ENCODE data around the gene SLC39A6. TPM values are rescaled to one million over a fixed set of nuclear protein-coding genes. Genes with fewer than 3 reads are reported as not detected.

The SLC39A6 gene
- total RNA-seq, 1 experiment from 2014 or later = 20.3 TPM

- ChIA-PET POLR2A (ENCODE audit: unreplicated experiment) (no interaction called here), CTCF (no interaction called here)
- H3K4me2 ChIP-seq = no peak overlapping the region
- no peaks in the 10 kb centered on the region for H4K20me1 ChIP-seq (ENCODE audit: insufficient read depth)
- no peak overlapping the region for H3K4me3 ChIP-seq
- H3K79me2 ChIP-seq (ENCODE audit: low read depth) = no peaks in the 10 kb centered on the region
- H3K27ac ChIP-seq = no peak overlapping the region
- no peak for TF ChIP-seq CTCF (conservative IDR thresholded peaks at IDR 0.05)
- H3K9me2 ChIP-seq (ENCODE audit: insufficient read depth) = no peaks in the 10 kb centered on the region
- no peaks in the 10 kb centered on the region for H3K9me3 ChIP-seq (ENCODE audit: insufficient read depth, low read depth)
- H3K4me1 ChIP-seq (replicated peaks; ENCODE audit: insufficient read depth) = no peaks in the 10 kb centered on the region
- H2AFZ ChIP-seq = no peak overlapping the region
- intact Hi-C loops (cut with micrococcal nuclease; ENCODE audit: unreplicated experiment) = no loop called here
- no peaks in the 10 kb centered on the region for H3K27me3 ChIP-seq (ENCODE audit: insufficient read depth, low read depth)
- no peak for DNase-seq
- H3F3A ChIP-seq (ENCODE audit: insufficient read depth, low read depth) = no peaks in the 10 kb centered on the region
- no TSS peak for BruUV-seq (replicated peaks)
- peaks cover 2% of the 10 kb centered on the region; the same call in 1 of the 2 replicates for H3K36me3 ChIP-seq (ENCODE audit: low read depth)
Measured at GRCh38 chr18:36158266-36158867, 29.2 kb upstream of the SLC39A6 start.

GRCh38 chr18:36157441-36157840 lies 28.3 kb upstream of the SLC39A6 start:
- no peak for TF ChIP-seq CTCF (conservative IDR thresholded peaks at IDR 0.05)
- no peak for TF ChIP-seq EZH2 (IDR thresholded peaks at IDR 0.05; ENCODE audit: low read depth)
- H3K9me2 ChIP-seq (ENCODE audit: insufficient read depth) = no peaks in the 10 kb centered on the region
- no peak overlapping the region for H3K4me3 ChIP-seq
- H3K36me3 ChIP-seq (ENCODE audit: low read depth) = no peaks in the 10 kb centered on the region
- no peaks in the 10 kb centered on the region for H3K79me2 ChIP-seq (ENCODE audit: low read depth)
- H3K9me3 ChIP-seq (ENCODE audit: insufficient read depth, low read depth) = no peaks in the 10 kb centered on the region
- no peaks in the 10 kb centered on the region for H3F3A ChIP-seq (ENCODE audit: insufficient read depth, low read depth)
- POLR2A ChIA-PET (ENCODE audit: unreplicated experiment) = no interaction called here
- no TSS peak for BruUV-seq (replicated peaks)
- no peaks in the 10 kb centered on the region for H3K4me1 ChIP-seq (replicated peaks; ENCODE audit: insufficient read depth)
- intact Hi-C loops (cut with micrococcal nuclease; ENCODE audit: unreplicated experiment) = no loop called here
- H3K27ac ChIP-seq = no peak overlapping the region
- no peaks in the 10 kb centered on the region for H3K27me3 ChIP-seq (ENCODE audit: insufficient read depth, low read depth)
- no peaks in the 10 kb centered on the region for H4K20me1 ChIP-seq (ENCODE audit: insufficient read depth)
- no peak overlapping the region for H2AFZ ChIP-seq
- CTCF ChIA-PET = no interaction called here
- no peak overlapping the region for H3K4me2 ChIP-seq
- DNase-seq = no peak

GRCh38 chr18:36155851-36156757 lies 27.0 kb upstream of the SLC39A6 start:
- H3F3A ChIP-seq (ENCODE audit: insufficient read depth, low read depth) = no peaks in the 10 kb centered on the region
- H3K27ac ChIP-seq = no peak overlapping the region
- H3K4me3 ChIP-seq = no peak overlapping the region
- H3K4me1 ChIP-seq (replicated peaks; ENCODE audit: insufficient read depth) = no peaks in the 10 kb centered on the region
- POLR2A ChIA-PET (ENCODE audit: unreplicated experiment) = no interaction called here
- H3K9me3 ChIP-seq (ENCODE audit: insufficient read depth, low read depth) = no peaks in the 10 kb centered on the region
- no peaks in the 10 kb centered on the region for H3K36me3 ChIP-seq (ENCODE audit: low read depth)
- no peaks in the 10 kb centered on the region for H3K9me2 ChIP-seq (ENCODE audit: insufficient read depth)
- CTCF ChIA-PET = no interaction called here
- intact Hi-C loops (cut with micrococcal nuclease; ENCODE audit: unreplicated experiment) = no loop called here
- H3K4me2 ChIP-seq = no peak overlapping the region
- H4K20me1 ChIP-seq (ENCODE audit: insufficient read depth) = no peaks in the 10 kb centered on the region
- DNase-seq = no peak
- no TSS peak for BruUV-seq (replicated peaks)
- no peak for TF ChIP-seq CTCF (conservative IDR thresholded peaks at IDR 0.05)
- TF ChIP-seq EZH2 (IDR thresholded peaks at IDR 0.05; ENCODE audit: low read depth) = no peak
- H2AFZ ChIP-seq = no peak overlapping the region
- H3K79me2 ChIP-seq (ENCODE audit: low read depth) = no peaks in the 10 kb centered on the region
- H3K27me3 ChIP-seq (ENCODE audit: insufficient read depth, low read depth) = no peaks in the 10 kb centered on the region

Measured in PC-9 (cell line).